EL (cell line): ENCODE data around the gene OR4D10.
"Not testable (repeated sequence)": the region's sequence is repeated elsewhere in the genome, so short reads cannot be mapped to it uniquely, and the experiment has no call there.

Source experiments
- DNase-seq: peaks from one replicate; pipeline ENCODE4 v3.0.0-alpha.2; 2016

OR4D10 gene

DNA sequence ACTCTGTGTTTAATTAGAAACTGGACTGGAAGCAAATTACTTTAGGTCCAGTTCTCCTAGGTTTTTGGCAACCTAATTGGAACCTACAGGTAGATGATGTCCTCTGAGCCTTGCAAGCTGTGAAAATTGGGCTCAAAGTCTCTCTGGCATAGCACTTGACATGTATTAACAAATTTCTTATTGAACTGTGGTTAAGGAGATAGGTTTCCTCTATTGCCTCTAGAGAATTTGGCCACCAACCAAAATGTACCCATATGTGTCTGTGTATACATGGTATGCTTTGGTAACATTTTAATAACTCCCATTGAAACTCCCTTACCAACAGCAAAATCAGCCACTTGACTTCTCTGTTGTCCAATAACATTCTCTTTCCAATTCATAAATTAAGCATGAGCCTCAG, at the start of gene OR4D10:
OR4D10 (plus strand) TSS at position 301 of the 400 bp plus-strand sequence. CDS start 4,115 bp downstream, outside the sequence.
- no peak for DNase-seq

DNA sequence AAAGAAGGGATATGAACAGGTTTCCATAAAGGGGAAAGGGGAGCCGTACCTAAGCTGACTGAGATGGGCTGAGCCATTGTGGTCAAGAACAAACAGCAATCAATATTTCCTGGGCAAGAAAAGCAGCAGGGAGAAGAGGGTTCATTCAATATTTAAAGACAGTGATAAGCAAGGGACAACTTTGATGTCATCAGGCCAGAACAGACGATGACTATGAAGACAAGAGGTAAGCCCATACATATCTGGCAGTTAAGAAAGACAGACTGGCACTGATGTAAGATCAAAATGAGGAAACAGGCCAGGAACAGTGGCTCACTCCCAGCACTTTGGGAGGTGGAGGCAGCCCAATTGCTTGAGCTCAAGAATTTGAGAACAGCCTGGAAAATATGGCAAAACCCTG, 49.3 kb upstream of the OR4D10 start:
- no peak for DNase-seq

DNA sequence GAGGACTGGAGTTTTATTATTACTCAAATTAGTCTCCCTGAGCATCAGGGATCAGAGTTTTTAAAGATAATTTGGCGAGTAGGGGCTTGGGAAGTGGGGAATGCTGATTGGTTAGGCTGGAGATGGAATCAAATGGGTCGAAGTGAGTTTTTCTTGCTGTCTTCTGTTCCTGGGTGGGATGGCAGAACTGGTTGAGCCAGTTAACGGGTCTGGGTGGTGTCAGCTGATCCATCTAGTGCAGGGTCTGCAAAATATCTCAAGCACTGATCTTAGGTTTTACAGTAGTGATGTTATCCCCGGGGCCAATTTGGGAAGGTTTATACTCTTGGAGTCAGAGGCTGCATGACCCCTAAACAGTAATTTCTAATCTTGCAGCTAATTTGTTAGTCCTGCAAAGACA, 48.0 kb upstream of the OR4D10 start:
- DNase-seq: no peak

DNA sequence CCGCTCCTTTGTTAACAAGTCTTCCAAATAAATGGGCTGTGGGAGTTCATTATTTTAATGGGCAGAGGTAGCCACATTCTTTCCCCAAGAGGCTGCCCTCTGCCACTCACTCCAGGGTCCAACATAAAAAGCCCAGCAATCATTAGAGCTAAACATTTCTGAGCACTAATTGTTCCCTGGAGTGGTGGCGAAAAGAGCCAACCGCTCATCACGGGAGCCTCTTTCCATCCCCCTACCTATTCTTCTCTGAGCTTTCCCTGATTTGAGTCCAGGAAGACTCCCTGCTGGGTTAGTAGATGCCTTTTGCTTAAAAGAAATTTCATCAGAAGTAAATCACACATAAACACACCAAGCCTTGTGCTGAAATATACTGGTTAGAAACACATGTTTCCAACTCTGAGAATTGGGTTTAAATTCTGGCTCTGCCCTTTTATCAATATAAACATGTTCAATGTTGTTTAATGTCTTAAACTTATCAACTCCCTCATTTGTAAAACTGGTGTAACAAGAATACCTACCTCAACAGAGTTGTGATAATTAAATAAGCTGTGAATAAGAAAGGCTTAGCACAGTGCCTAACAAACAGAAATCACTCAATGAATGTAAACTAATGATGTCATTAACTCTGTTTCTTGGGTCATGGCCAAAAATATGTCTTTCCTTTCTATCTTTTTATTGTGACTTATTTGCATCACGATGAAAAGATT, 46.6 kb upstream of the OR4D10 start, which contains the start of gene OR5A2:
OR5A2 (minus strand) TSS at position 53 of the 707 bp plus-strand sequence. CDS start 3,460 bp downstream, outside the sequence.
- no peak for DNase-seq

DNA sequence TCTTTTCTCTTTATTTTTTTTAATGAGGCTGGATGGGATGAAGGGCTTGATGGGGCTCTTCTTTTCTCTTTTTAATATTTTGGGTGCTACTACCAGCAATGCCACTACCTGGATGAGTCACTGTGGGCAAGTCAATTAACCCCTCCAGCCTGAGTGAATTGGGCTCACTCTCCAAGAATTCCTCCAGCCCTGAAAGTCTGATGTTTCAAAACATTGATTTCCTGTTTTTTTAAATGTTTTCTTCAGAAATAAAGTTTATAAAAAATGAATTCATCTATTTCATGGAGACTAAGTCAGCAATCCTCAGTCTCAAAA, 46.1 kb upstream of the OR4D10 start:
- no peak for DNase-seq

DNA sequence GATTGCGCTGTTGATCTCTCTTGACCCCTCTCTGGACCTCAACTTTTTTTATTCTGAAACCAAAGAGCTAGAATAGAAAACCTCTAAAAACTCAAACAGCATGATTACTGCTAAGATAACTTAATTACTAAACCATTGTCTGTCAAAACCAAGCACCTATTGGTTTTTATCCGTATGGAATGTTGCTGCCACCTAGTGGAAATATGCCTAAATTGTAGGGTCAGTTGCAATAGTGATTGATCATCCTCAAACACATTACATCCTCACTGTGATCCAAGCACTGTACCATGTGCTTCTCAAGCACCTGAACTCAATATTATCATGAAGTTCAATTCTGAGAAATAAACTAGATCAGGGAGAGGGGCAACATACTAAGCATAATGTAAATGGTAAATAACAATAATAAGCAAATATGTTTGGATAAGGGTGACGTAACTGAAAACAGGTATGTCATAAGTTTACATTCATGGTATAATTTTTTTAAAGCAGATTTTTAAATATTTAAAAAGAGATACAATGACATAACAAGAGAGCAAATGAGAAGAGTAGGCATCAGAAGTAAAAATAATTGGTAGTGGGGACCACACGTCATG, 43.1 kb upstream of the OR4D10 start:
- DNase-seq: peak; percentile 45

DNA sequence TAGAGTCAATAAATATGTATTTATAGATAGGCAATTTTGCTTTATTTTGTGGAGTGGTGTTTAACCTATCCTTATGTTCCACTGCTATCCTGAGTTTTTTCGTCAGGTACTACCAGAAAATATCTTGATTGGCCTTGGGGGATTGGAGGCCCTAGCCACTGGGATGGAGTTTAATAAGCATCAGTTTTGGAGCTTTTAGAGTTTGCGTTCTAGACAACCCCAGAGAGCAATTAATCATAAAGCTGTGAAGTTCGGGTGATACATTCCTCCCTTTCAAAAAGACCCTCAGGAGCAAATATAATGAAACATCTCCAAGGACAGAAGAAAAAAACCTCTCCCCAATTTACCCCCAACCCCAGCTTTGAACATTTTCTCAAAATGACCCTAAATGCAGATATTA, 36.9 kb upstream of the OR4D10 start, which contains the start of gene OR5A1:
OR5A1 (plus strand) TSS at position 301 of the 400 bp plus-strand sequence. CDS start 6,700 bp downstream, outside the sequence.
- no peak for DNase-seq

DNA sequence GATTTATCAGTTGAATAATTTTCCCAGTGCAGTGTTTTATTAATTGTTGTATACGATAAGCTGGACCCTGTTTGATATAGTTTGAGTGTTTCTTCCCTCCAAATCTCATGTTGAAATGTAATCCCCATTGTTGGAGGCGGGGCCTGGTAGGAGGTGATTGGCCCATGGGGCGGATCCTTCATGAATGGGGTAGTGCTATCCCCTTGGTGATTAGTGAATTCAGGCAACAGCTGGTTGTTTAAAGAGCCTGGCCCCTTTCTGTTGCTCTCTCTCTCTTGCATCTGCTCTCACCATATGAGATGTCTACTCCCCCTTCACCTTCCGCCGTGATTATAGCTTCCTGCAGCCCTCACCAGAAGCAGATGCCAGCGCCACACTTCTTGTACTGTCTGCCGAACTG, 35.3 kb upstream of the OR4D10 start:
- no peak for DNase-seq

DNA sequence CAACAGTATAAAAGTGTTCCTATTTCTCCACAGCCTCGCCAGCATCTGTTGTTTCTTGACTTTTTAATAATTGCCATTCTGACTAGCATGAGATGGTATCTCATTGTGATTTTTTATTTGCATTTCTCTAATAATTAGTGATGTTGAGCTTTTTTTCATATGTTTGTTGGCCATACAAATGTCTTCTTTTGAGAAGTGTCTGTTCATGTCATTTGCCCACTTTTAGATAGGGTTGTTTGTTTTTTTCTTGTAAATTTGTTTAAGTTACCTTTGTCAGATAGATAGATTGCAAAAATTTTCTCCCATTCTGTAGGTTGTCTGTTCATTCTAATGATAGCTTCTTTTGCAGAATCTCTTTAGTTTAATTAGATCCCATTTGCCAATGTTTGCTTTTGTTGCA, 27.5 kb upstream of the OR4D10 start:
- not testable (repeated sequence) for DNase-seq

DNA sequence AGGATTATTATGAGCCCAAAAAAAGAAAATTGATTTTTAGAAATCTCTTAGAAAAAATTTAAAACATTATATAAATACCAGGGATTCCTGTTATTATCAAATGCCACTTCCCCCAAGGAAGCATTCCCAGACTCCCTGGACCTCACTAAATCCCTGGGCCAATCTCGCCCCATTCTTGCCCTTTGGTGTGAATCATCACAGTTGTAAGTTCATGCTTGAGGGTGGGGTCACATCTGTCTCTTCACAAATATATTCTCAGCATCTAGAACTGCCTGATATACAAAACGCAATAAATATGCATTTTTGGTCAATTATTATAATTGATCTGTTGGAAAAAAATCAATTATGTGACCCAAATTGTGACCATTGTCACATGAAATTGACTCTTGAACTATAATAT, 24.6 kb upstream of the OR4D10 start:
- no peak for DNase-seq

DNA sequence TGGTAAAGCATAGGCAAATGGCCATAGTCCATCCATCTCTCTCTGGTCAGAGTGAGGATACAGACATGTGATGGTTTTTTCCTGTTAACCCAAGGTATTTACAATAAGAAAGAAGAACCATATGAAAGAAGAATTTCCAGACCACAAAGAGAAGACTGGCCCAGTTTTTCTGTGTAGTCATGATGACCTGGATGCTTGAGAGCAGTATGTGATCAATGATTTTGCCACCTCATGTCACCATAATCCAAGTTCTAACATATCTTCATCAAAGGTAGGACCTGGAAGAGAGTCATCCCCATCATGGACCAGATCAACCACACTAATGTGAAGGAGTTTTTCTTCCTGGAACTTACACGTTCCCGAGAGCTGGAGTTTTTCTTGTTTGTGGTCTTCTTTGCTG, 16.5 kb upstream of the OR4D10 start, which contains the start of gene OR4D6:
OR4D6 (plus strand) TSS at position 301 of the 400 bp plus-strand sequence; CDS start at position 301, 0 bp downstream.
- DNase-seq: no peak

DNA sequence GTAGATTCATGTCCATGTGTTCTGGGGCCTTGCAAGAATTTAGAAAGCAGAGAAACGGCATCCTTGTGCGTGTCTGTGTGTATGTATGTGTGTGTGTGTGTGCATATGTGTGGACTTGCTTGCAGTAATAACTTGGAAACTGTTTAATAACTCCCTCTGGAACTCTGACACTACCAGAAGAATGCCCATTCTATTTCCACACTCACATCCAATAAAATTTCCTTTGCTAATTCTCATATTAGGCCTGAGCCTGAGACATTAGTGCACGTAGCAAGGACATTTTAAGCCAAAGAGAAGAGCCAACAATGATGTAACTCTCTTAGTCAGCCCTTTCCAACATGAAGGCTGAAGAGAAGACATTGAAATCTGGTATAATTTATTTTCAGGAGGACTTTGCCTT, 13.2 kb upstream of the OR4D10 start:
- DNase-seq: no peak

DNA sequence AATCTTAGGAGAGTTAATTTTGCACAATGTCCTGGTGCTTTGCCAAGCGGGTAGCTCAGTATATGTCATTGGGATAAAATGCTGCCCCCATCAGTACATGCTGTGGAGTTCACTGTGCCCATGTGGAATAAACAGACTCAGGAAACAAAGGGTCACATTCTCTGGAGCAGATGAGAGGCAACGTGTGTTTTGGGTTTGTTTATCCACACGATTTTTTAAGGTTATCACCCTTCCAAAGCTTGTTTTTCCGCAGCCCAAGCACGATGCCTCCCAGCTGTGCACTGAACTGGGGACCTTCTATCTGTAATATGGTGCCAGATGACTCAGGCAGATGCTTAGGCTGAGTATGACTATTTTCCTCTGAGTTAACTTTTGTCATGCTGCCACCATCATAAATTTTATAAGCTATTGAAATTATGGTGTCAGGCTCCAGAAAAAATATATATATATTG, 9.9 kb upstream of the OR4D10 start:
- DNase-seq: peak; percentile 4

DNA sequence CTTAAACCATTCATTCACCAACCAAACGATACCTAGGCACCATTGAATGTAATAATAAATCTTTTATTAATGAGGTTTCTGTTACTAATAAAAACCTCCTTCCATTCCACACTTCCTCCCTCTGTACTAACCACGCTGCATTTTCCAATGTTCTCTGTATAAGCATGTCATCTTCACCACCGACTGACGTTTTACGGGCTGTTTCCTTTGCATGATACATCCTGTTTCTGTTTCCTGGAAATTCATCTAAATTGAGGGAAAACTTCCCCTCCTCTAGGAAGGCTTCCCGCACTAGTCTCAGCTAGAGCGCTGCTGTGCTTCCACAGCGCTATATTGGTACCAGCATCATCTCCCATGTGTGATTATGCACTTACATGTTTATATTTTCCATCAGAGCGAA, 2.1 kb downstream of the OR4D10 start:
- no peak for DNase-seq

DNA sequence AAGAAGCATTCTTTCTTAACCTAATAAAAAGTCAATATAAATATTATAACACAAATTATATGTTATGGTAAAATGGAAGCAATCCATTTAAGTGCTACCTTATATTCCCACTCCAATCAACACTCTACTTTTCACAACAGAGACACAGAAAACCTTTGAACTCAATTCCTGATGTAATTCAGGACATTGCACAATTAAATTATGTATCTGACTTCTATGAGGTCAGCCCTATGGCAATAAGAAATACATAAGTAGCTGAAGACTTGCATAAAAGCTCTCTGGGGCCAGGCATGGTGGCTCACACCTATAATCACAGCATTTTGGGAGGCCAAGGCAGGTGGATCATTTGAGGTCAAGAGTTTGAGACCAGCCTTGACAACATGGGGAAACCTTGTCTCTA, 6.8 kb downstream of the OR4D10 start:
- no peak for DNase-seq

DNA sequence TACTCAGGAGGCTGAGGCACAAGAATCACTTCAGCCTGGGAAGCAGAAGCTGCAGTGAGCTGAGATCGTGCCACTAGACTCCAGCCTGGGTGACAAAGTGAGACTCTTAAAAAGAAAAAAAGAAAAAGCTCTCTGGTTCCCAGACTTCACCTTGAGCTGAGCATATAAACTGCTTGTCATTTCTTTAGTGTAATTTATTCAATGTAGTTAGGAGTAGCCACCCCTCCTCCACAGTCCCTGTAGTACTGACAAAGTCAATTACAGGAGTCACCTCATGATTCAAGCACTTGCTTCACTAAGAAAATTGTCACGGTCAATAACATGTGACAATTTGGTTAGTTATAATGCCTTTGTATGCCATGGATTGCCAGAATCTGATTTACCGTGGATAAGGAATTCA, 7.2 kb downstream of the OR4D10 start:
- DNase-seq: no peak

DNA sequence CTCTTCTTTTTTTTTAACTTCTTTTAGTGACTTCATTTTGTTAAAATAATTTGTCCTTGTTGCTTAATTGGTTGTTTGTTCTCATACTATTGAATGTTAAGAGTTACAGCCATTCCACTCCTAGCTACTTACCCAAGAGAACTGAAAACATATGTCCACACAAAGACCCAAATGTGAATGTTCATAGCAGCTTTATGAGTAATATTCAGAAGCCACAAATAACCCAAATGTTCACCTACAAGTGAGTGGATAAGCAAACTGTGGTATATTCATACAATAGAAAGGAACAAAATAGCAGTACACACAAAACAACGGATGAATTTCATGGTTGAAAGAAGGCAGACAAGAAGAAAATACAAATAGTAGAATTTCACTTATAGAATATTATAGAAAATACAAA, 28.8 kb downstream of the OR4D10 start:
- DNase-seq: no peak

DNA sequence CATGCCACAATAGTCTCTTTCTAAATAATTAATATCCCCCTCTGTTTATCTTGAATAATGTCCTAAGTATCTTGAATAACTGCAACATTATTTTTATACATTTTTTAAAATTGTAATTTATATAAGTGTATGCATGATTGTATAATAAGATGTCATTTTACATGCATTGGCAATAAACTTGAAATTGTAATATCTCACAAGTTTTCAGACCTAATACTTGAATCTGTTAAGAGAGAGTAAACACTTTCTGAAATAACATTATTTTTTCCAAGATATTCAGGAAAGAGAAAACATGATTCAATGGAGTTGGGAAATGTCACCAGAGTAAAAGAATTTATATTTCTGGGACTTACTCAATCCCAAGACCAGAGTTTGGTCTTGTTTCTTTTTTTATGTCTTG, 30.2 kb downstream of the OR4D10 start, which contains the start of gene OR4D11:
OR4D11 (plus strand) TSS at position 301 of the 400 bp plus-strand sequence; CDS start at position 301, 0 bp downstream.
- no peak for DNase-seq

DNA sequence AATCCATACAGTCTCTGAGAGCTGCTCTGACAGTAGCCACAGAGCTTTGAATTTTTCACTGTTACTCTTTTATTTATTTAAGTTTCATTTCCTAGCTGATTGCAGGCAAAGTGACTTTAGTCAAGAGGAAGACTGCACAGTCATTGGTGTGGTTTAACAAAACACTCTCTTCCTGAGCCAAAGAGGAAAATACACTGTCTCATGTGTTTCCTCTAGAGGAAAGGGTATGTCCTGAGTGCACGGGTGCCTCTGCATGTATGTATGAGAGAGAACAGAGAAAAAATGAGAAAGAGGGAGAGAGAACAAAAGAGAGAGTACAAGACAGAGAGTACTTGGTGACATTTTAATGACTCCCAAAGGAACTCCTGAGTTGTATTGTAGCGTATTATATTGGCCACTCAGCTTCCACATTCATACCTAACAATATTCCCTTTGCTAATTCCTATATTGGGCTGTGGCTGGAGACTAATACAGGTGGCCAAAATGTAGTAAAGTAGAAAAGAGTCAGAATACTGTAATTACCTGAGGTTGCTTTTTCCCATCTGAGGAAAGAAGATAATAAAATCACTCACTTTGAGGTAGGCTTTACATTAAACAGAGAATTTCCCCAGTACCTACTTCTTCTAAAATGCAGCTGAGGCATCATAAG, 38.0 kb downstream of the OR4D10 start, which contains the start of gene OR4D9:
OR4D9 (plus strand) TSS at position 599 of the 649 bp plus-strand sequence. CDS start 3,374 bp downstream, outside the sequence.
- DNase-seq: no peak

DNA sequence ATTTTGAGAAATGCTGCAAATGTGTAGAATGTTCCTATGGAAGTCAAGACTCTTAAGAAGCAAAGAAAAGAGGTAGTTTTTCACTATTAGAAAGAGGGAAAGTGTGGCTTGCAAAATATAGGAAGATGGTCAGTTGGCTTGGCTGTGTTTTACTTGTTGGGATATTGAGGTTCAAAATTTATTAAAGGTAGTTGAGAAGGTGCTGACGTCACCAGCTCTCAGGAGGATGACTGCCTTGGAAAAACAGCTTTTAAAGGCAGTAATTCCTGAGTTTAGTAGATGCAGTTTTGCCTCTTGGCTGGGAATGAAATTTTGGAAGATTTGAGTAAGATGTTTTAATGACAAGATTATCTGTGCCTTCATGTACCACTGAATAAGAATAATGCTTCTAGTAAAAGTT, 38.6 kb downstream of the OR4D10 start:
- DNase-seq: no peak

DNA sequence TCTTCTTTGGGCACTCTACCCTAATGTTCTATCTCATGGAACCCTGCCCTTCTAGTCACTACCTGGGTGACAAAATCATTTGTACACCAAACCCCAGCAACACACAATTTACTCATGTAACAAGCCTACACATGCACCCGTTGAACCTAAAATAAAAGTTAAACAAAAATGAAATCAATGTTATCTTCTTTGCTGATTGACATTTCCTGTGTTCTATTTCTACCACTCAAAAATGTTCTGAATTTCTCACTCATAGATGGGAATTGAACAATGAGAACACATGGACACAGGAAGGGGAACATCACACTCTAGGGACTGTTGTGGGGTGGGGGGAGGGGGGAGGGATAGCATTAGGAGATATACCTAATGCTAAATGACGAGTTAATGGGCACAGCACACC, 47.0 kb downstream of the OR4D10 start:
- DNase-seq: not testable (repeated sequence)

DNA sequence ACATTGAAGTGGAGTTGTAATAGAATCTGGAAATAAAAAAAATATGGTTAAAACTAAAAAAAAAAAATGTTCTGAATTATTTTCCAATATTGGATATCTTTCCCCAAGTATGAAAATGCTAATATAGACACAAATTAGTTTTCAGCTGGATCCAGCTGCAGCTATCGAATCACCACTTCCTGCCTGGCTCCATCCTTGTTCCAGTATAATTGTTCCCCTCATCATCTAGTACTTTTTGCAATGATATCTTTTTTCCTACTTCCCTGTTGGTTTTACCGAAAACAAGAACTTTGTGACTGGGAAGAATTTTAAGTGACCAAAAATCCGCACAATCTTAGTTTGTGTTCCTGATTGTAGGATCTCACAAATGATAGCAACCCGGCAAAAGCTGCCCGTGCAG, 47.6 kb downstream of the OR4D10 start:
- no peak for DNase-seq

DNA sequence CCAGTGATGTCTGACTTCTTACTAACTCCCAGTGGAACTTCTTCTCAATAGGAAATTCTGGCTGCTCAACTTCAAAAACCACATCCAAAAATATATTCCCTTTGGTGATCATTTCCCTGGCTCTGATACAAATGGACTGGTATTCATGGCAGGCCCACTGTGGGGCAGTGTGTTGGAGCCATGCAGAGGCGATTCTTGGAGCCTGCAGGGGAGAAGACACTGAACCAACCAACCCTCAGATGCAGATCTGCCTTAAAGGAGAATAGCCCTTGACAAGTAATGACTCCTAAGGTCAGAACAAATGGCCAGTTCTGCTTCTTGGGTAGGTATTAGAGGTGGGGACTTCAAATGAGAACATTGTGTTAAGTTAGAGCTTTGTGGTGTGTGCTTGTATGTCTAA, 50.4 kb downstream of the OR4D10 start:
- no peak for DNase-seq

DNA sequence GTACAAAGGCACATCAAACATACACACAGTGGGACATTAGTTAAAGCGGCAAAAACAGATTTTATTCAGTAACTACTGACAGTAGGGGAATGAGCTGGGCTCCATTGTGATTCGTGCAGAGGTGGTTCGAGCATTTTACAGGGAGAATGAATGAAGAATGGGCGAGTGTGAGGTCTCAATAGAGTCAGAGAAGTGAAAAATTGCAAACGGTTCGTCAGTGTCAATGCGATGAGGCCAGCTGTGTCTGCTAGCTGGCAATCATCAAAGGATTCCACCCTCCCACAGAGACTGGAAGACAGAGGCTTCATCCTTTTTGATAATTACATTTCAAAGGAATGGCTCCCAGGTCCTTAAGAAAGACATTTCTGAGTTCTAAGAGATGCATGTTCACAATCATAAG, 55.6 kb downstream of the OR4D10 start:
- no peak for DNase-seq
